Astrocyte (in vitro differentiated cells and primary cell): ENCODE data around the gene SHANK1. TPM values are rescaled to one million over a fixed set of nuclear protein-coding genes. Genes with fewer than 3 reads are reported as not detected.

Source experiments
- DNase-seq: peaks from one replicate; pipeline ENCODE4 v3.0.0-alpha.2; 2010; ENCODE audit warnings: low read depth
- FAIRE-seq: peaks from 2 replicates; lab custom pipeline; 2011; peaks lifted over from hg19 to GRCh38; lab: Jason Lieb, UNC
- H2AFZ ChIP-seq: 2 replicates; pipeline ENCODE4 v1.6.0; 2012; ENCODE audit warnings: low read depth, low read length, inconsistent platforms
- H3K27ac ChIP-seq: 2 replicates; pipeline ENCODE4 v1.5.1; 2011; ENCODE audit warnings: low read depth, low read length, inconsistent platforms
- H3K27me3 ChIP-seq: 2 replicates; pipeline ENCODE4 v1.6.0; 2011; ENCODE audit warnings: low read length, inconsistent platforms; ENCODE audit not compliant: insufficient read depth
- H3K36me3 ChIP-seq: 2 replicates; pipeline ENCODE4 v1.5.1; 2011; ENCODE audit warnings: low read length, inconsistent platforms; ENCODE audit not compliant: insufficient read depth
- H3K4me1 ChIP-seq: 2 replicates; pipeline ENCODE4 v1.5.1; 2011; ENCODE audit warnings: low read length, inconsistent platforms; ENCODE audit not compliant: insufficient read depth
- H3K4me2 ChIP-seq: 2 replicates; pipeline ENCODE4 v1.6.0; 2012; ENCODE audit warnings: low read length, inconsistent platforms
- H3K4me3 ChIP-seq: 2 replicates; pipeline ENCODE4 v1.5.1; 2011; ENCODE audit warnings: low read depth, mild to moderate bottlenecking, low read length, inconsistent platforms; ENCODE audit not compliant: insufficient read depth
- H3K79me2 ChIP-seq: 2 replicates; pipeline ENCODE4 v1.6.0; 2012; ENCODE audit warnings: mild to moderate bottlenecking, low read length, inconsistent platforms; ENCODE audit not compliant: insufficient read depth
- H3K9ac ChIP-seq: 2 replicates; pipeline ENCODE4 v1.6.0; 2012; ENCODE audit warnings: mild to moderate bottlenecking, low read length, inconsistent platforms
- H3K9me3 ChIP-seq: 2 replicates; pipeline ENCODE4 v1.5.1; 2012; ENCODE audit warnings: low read depth, mild to moderate bottlenecking, low read length, inconsistent platforms; ENCODE audit not compliant: insufficient read depth
- H4K20me1 ChIP-seq: 2 replicates; pipeline ENCODE4 v1.6.0; 2012; ENCODE audit warnings: low read length, inconsistent platforms; ENCODE audit not compliant: insufficient read depth
- H3K27ac Mint-ChIP-seq: one replicate; pipeline ENCODE4 v1.8.0; 2021; ENCODE audit warnings: mild to moderate bottlenecking, mixed read lengths; ENCODE audit not compliant: unreplicated experiment
- H3K27me3 Mint-ChIP-seq: one replicate; pipeline ENCODE4 v1.8.0; 2021; ENCODE audit warnings: low read depth, mixed read lengths; ENCODE audit not compliant: unreplicated experiment
- H3K36me3 Mint-ChIP-seq: one replicate; pipeline ENCODE4 v1.8.0; 2021; ENCODE audit warnings: low read depth, mixed read lengths; ENCODE audit not compliant: unreplicated experiment
- H3K4me1 Mint-ChIP-seq: one replicate; pipeline ENCODE4 v1.8.0; 2021; ENCODE audit warnings: low read depth, mixed read lengths; ENCODE audit not compliant: unreplicated experiment
- H3K4me3 Mint-ChIP-seq: one replicate; pipeline ENCODE4 v1.8.0; 2021; ENCODE audit warnings: mild to moderate bottlenecking, moderate library complexity, mixed read lengths; ENCODE audit not compliant: unreplicated experiment
- H3K9me3 Mint-ChIP-seq: one replicate; pipeline ENCODE4 v1.8.0; 2021; ENCODE audit warnings: mild to moderate bottlenecking, mixed read lengths; ENCODE audit not compliant: unreplicated experiment
- CTCF ChIP-seq: IDR thresholded peaks from 2 replicates; pipeline ENCODE4 v1.5.1; 2011; ENCODE audit warnings: low read depth, mild to moderate bottlenecking, inconsistent platforms, low read length, moderate library complexity; ENCODE audit not compliant: insufficient read depth
- EZH2 ChIP-seq: IDR thresholded peaks from 2 replicates; pipeline ENCODE4 v1.6.1; 2012; ENCODE audit warnings: mild to moderate bottlenecking, low read length, inconsistent platforms; ENCODE audit not compliant: insufficient read depth
- total RNA-seq: library from RNA; stranded (reverse); gene quantifications from 2 replicates; pipeline ENCODE4 v1.2.1, GENCODE V29; 2021

SHANK1 gene
- total RNA-seq, 1 donor from 2014 or later, result not detected

- Histone ChIP-seq H3K4me3 (no peak overlapping the region), H2AFZ (no peak overlapping the region), H3K27ac (no peak overlapping the region), H3K36me3 (no peaks in the 10 kb centered on the region), H3K9ac (no peak overlapping the region), H3K4me1 (no peaks in the 10 kb centered on the region), H3K79me2 (no peaks in the 10 kb centered on the region), H3K27me3 (peaks cover 10% of the 10 kb centered on the region), H4K20me1 (no peaks in the 10 kb centered on the region), H3K4me2 (no peak overlapping the region), H3K9me3 (no peaks in the 10 kb centered on the region)
- Mint-ChIP-seq H3K4me3 (no peak overlapping the region), H3K27me3 (no peaks in the 10 kb centered on the region), H3K4me1 (no peaks in the 10 kb centered on the region), H3K9me3 (peaks cover 21% of the 10 kb centered on the region), H3K27ac (no peak overlapping the region), H3K36me3 (no peaks in the 10 kb centered on the region)
- no peak for TF ChIP-seq CTCF
- no peak for TF ChIP-seq EZH2
- FAIRE-seq (no peak), DNase-seq (no peak)
Measured at GRCh38 chr19:50693064-50693975, 26.3 kb downstream of the SHANK1 start.

GRCh38 chr19:50690439-50690838, 29.2 kb downstream of the SHANK1 start:
- H3K9me3 Mint-ChIP-seq, result peaks cover 18% of the 10 kb centered on the region

More at GRCh38 chr19:50690439-50690838, 29.2 kb downstream of the SHANK1 start:
- H3K4me1 Mint-ChIP-seq, result no peaks in the 10 kb centered on the region
- H3K27me3 Mint-ChIP-seq, result no peaks in the 10 kb centered on the region
- no peak overlapping the region for H3K4me2 ChIP-seq
- no peak for FAIRE-seq
- H4K20me1 ChIP-seq, result no peaks in the 10 kb centered on the region
- no peak overlapping the region for H3K27ac Mint-ChIP-seq
- H3K4me3 ChIP-seq, result no peak overlapping the region
- no peak for DNase-seq
- H3K36me3 Mint-ChIP-seq, result no peaks in the 10 kb centered on the region
- H3K27me3 ChIP-seq, result peaks cover 7% of the 10 kb centered on the region
- no peak overlapping the region for H2AFZ ChIP-seq
- no peak overlapping the region for H3K27ac ChIP-seq
- H3K4me1 ChIP-seq, result no peaks in the 10 kb centered on the region
- H3K79me2 ChIP-seq, result no peaks in the 10 kb centered on the region
- TF ChIP-seq EZH2, result no peak
- no peak for TF ChIP-seq CTCF
- no peaks in the 10 kb centered on the region for H3K9me3 ChIP-seq
- no peak overlapping the region for H3K4me3 Mint-ChIP-seq
- no peak overlapping the region for H3K9ac ChIP-seq
- H3K36me3 ChIP-seq, result no peaks in the 10 kb centered on the region
